ENCODE results near the gene PIAS4.

GRCh38 chr19:4035018-4035566 lies 27.6 kb downstream of the PIAS4 start:
- TF ChIP-seq ATF2 (tag by site-specific recombination; IDR thresholded peaks at IDR 0.05; ENCODE audit: low read depth) = no peak
- TF ChIP-seq ZNF626 (tag by site-specific recombination; IDR thresholded peaks at IDR 0.05) = no peak
- TF ChIP-seq PBX3 (CRISPR knock-in tag; IDR thresholded peaks at IDR 0.05) = no peak
- TF ChIP-seq, protein P1, sequence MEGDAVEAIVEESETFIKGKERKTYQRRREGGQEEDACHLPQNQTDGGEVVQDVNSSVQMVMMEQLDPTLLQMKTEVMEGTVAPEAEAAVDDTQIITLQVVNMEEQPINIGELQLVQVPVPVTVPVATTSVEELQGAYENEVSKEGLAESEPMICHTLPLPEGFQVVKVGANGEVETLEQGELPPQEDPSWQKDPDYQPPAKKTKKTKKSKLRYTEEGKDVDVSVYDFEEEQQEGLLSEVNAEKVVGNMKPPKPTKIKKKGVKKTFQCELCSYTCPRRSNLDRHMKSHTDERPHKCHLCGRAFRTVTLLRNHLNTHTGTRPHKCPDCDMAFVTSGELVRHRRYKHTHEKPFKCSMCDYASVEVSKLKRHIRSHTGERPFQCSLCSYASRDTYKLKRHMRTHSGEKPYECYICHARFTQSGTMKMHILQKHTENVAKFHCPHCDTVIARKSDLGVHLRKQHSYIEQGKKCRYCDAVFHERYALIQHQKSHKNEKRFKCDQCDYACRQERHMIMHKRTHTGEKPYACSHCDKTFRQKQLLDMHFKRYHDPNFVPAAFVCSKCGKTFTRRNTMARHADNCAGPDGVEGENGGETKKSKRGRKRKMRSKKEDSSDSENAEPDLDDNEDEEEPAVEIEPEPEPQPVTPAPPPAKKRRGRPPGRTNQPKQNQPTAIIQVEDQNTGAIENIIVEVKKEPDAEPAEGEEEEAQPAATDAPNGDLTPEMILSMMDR (tag by site-specific recombination; IDR thresholded peaks at IDR 0.05) = no peak
- no peak for TF ChIP-seq ZNF513 (tag by site-specific recombination; IDR thresholded peaks at IDR 0.05)
- no peak for TF ChIP-seq HOXA7 (CRISPR knock-in tag; IDR thresholded peaks at IDR 0.05; ENCODE audit: borderline replicate concordance)
- TF ChIP-seq ELK4 (IDR thresholded peaks at IDR 0.05; ENCODE audit: borderline replicate concordance, low read depth, low read length) = no peak
- TF ChIP-seq ZBTB7A (tag by site-specific recombination; IDR thresholded peaks at IDR 0.05; ENCODE audit: low read depth) = no peak
- TF ChIP-seq ZNF354C (tag by site-specific recombination; IDR thresholded peaks at IDR 0.05; ENCODE audit: borderline replicate concordance, low read depth) = no peak
- TF ChIP-seq, protein P2, sequence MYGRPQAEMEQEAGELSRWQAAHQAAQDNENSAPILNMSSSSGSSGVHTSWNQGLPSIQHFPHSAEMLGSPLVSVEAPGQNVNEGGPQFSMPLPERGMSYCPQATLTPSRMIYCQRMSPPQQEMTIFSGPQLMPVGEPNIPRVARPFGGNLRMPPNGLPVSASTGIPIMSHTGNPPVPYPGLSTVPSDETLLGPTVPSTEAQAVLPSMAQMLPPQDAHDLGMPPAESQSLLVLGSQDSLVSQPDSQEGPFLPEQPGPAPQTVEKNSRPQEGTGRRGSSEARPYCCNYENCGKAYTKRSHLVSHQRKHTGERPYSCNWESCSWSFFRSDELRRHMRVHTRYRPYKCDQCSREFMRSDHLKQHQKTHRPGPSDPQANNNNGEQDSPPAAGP (tag by site-specific recombination; IDR thresholded peaks at IDR 0.05) = no peak
- no peak for TF ChIP-seq PRDM10 (tag by site-specific recombination; IDR thresholded peaks at IDR 0.05)

Measured in HEK293 (cell line).